GM19099 (cell line): Measurements from ENCODE around the gene LMTK3.

Experiments
- POLR2A ChIP-seq: IDR thresholded peaks from 3 replicates; pipeline ENCODE4 v1.6.1; 2011; ENCODE audit warnings: low read depth; ENCODE audit not compliant: insufficient read length; ENCODE audit errors: extremely low read depth

Gene LMTK3

DNA sequence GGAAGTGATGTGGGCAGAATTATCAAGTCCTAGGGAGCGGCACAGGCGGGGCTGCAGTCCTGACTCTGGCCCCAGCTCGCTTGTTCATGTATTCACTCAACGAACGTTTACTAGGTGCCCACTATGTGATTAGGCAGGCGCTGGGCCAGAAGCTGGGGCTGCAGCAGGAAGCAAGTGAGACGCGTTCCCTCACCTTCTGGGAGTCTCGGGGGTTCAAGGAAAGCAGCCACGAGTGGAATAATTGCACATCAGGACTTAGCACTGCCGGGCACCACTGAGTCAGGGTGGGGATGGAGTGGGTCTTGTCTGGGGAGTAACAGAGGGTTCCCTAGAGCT is 2.5 kb upstream of the LMTK3 start:
- no peak for TF ChIP-seq POLR2A

DNA sequence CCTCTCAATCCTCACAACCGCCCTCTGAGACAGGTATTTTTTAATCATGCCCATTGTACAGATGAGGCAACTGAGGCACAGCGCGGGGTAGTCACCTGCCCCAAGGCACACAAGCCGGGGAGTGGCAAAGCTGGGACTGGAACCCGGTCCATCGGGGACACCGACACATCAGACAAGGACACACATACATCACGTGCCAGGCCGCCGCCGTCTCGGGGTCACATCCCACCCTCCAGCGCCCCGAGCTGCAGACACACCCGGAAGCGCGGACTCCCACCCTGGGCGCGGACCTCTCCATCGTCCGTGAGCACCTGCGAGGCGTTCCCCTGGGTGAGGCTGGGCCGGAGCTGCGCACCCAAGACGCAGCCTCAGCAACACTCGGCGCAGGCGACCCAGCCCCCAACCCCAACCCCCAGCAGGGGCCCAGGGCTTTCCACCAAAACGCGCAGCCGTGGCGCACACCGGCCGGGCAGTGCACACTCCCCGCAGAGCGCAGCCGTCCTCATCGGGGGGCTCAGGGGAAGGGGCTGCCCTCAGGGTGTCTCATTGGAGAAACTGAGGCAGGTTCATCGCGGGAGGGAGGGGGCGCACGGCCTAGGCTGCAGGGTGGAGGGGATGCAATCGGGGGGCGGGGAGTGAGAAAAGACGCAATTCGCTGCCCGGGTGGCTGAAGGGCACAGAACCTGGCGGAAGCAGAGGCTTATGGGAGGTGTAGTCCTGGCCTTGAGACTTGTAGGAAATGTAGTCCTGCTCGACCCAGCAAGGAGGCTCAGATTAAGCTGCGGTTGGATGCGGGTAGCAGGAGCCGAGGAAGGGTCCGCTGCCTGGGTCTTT is 1.9 kb upstream of the LMTK3 start:
- no peak for TF ChIP-seq POLR2A

DNA sequence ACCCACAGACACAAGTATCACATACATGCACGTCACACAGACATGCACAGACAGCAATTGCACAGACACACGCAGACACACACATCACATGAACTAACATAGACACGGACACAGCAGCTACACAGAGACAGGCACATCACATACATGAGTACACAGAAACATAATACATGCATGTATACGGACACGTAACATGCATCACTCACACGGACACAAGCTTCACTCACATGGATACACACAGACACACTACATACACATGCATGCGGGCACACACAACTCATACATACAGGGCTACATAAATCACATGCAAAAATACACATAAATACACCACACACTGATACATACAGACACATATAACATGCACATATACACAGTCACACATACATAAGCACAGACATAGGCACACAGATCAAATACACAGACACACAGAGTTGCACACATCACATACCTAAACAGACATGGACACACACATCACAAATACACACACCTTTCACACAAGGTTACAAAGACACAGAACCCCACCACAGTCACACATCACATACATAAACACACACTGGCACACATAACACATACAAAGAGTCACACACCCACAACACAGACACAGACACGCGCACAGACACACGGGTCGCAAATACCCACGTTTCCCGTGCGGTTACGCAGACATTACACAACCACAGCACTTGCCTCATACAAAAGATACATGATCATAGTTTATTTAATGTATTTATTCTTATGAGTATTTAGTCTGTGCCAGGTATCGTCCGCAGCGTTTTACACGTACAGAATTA is 1.1 kb upstream of the LMTK3 start:
- no peak for TF ChIP-seq POLR2A

DNA sequence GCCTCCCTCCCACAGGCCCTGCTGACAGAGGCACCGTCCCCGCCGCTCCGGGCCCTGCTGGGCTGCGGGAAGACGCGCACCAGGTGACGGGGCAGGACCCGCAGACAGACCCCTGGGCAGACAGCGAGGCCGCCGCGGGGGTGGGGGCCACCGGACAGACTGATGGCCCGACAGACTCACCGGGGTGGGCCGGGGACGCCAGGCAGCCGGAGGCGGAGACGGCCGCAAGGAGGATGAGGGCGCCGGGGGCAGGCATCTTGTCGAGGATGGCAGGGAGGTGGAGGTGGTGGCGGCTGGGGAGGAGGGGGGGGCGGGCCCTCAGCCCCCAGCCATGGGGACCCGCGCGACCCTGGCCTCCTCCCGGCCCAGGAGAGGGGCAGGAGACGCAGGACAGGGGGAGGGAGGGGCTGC is 309 bp downstream of the LMTK3 start:
- TF ChIP-seq POLR2A: no peak

DNA sequence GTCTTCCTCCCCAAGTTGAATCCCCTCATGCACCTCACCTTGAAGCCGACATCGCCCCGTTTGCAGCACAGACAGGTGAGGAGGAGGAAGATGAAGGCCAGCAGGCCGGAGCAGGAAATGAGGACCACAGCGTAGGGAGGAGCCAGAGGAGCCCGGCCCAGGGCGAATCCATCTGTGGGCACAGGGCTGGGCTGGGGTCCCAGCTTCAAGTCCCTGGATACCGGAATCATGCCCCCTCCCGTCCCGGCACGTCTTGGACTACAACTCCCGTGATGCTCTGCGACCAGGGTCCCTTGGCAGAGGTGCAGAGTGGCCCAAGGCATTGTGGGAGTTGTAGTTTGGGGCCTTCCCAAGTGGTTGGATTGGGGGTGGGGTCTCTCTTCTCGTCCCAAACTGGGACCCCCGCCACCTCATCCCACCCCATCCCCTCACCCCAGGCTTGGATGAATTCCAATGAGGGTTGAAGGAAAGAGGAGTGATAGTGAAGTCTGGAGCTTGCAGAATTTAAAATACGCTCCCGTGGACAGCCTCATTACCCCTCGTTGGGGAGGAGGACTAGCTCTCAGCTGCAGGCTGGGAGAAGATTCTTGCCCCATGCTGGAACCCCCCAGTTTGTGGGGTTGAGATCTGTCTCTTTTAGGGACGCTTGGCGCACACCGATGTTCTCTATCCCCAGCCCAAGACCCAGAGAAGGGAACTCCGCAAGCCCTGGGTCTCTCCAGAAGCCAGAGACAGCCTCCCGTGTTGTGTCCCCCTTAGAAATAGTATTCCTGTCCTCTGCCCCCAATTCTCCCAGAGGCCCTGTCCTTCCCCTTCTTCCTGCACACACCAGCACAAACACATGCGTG is 990 bp downstream of the LMTK3 start:
- TF ChIP-seq POLR2A: no peak

DNA sequence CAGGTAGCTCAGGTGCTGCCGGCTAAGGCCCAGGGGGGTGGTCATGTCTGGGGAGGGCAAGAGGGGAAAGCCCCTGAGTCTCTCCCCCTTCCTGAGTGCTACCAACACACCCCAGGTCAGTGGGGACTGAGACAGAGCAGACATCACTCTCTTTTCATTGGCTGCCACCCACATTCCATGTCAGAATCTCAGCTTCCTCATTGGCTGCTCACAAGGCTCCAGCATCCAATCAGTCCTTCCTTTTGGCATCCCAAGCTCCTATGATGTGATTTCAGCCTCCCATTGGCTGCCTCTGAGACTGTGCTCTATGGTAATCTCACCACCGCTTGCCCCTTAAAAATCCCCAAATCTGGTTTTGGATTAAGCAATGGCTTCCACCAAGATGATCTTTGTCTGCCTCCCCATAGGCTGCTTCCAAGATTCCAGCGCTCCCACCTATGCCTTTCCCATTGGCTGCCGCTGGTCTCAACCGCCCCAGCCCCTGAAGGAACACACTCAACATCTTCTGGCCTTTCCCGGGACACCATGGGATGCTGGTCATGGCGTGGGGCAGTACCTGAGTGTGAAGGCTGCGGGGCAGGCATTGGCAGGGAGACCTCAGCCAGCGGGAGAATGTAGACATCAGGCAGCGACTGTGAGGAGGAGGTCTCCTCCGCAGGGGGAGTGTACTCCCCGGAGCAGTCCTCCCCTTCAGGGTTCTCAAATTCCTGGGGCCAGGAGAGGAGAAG is 2.0 kb downstream of the LMTK3 start:
- no peak for TF ChIP-seq POLR2A

DNA sequence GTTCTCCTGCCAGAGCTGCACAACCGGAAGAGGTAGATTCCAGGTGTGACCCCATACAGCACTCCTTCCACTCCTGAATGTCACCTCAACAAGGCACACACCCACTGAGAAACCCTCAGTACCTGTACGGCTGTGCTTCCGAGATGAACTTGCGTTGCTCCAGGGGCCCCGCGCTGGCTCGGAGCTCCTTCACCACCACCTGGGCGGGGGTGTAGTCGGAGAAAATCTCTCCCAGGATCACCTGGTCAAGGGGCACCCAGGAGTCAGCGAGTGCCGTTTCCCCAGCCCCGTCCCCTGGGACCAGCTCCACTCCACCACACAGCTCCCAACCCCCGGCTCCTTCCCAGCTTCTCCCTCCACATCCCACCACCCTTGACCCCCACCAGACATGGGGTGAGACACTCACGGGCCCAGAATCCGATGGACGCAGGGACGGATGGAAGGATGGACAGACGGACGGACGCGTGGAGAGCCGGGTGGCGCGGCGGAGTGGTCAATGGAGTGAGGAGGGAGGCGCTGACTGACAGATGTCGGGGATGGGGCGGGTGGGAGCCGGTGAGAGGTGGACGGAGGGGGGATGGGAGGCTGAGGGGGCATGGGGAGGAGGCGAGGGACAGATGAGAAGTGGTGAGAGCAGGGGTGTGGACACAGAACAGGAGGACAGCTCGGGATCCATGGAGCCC is 2.8 kb downstream of the LMTK3 start:
- no peak for TF ChIP-seq POLR2A

DNA sequence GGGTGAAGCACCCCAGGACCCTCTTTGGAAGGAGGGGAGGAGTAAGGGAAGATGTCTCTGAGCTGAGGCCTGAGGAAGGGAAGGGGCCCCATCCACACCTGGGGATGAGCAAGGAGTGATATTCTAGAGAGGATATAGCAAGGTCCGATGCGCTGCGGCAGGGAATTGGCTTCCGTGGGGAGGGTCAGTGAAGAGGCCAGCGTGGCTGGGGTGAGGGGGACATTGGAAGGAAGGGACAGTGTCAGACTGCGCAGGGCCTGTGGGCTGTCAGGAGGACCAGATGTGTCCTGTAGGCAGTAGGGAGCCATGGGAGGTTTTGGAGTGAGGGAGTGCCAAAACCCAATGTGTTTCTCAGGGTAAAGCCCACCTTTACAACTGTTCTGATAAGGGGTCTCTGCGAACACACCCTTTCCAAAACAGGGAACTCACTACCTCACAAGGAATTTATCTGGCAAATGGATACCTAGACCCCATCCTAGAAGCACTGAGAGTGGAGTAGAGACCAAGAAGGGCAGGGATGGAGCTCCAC is 3.7 kb downstream of the LMTK3 start:
- TF ChIP-seq POLR2A: no peak

DNA sequence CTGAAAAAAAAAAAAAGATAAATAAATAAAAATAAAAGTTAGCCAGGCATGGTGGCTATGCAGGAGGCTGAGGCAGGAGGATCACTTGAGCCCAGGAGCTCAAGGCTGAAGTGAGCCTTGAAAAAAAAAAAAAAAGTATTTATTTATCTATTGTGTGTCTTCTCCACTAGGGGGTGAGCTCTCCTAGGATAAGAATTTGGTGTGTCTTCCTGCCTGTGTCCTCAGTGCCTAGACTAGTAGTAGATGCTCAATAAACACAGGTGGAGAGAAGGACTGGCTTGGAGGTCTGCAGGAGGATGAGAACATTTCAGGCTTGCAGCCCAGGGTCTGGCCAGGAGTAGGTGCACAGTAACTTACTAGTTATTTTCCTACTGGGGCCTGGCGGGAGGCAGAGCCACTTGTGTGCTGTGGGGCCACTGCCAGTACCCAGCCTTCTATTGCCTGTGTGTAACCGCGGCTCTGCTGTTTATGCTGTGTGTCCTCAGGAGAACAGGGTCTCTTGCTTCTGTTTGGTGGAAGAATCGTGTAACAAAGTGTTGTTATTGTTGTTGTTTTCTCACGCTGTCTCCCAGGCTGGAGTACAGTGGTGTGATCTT is 5.4 kb downstream of the LMTK3 start:
- TF ChIP-seq POLR2A: no peak

DNA sequence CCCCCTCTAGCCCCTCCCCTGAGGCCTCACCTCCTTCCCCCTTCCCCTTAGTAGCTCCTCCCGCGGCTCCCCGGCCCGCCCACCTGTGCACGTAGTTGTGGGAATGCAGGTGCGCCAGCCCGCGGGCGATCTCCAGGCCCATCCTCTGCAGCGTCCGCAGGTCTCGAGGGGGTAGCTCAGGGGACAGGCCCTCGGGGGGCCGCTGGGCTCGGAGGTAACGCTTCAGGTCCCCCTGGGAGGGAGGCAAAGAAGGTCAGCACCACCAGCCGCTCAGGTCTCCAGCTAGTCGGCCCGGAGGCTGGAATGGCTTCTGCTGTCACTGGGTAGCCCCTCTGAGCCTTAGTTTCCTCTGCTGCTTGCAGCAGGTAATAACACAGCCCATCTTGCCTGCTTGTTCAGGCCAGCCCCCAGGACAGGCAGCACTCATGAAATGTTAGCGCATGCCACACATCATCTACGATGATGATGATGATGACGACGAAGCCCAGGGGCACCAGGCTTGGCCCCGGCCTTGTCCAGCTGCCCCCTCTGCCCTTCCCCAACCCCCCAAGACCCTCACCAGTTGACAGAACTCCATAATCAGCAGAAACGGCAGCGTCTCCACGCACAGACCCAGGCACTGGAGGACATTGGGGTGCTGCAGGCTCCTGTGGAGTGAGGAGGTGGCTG is 9.2 kb downstream of the LMTK3 start:
- TF ChIP-seq POLR2A: no peak

DNA sequence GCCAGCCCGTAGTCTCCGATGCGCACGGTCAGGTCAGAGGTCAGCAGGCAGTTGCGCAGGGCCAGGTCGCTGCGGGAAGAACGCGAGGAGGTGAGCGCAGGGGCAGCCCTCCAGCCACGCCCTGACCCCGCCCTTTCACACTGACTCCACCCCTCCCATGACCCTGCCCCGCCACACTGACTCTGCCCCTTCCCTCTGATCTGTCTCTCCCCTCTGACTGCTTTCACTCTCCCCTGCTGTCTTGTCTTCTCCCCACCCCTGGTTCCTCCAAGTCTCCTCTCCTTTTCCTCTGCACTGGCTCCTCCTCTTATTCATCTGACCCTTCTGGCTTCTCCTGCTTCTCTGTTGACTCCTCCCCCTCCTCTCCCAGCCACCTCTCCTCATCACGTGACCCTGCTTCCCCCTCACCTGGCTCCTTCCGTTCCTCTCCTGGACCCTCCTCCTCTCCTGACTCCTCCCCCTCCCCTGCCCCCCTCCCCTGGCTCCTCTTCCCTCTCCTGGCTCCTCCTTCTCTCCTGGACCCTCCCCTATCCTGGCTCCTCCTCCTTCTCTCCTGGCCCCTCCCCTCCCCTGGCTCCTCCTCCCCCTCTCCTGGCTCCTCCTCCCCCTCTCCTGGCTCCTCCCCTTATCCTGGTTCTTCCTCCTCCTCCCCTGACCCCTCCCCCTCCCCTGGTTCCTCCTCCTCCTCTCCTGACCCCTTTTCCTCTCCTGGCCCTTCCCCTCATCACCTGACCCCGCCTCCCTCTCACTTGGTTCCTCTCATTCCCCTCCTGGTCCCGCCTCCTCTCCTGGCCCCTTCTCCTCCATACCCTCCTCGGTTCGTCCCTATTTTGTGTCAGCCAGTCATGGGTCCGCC is 9.9 kb downstream of the LMTK3 start:
- TF ChIP-seq POLR2A: no peak

DNA sequence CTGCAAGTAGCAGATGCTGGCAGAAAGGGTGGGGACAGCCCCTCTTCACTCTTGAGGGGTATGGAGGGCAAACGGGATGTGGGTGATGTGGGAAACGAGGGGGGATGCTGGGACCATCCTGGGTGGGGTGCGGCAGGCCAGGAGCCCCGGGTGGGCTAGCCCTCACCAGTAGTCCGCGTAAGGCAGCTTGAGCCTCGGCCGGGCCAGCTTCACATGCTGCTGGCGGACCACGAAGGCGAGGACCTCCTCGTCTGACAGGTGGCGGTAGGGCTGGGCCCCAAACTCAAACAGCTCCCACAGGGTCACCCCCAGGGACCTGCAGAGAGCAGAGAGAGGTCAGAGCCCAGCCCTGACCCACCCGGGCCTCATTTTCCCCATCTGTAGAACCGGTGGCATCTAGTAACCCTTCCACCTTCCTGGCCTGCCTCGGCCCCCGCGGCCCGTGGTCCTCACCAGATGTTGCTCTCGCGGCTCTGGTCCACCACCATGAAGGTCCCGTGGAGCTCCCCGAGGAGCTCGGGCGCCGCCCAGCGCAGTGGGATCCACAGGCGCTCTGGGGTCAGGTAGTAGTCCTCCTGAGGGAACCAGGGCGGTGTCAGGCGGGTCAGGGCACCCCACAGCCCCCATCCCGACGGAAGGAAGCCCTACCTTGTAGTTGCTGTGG is 10.7 kb downstream of the LMTK3 start:
- no peak for TF ChIP-seq POLR2A
